Subcutaneous adipose tissue (tissue), 4 donors: ENCODE data around the gene RASEF. TPM values are rescaled to one million over a fixed set of nuclear protein-coding genes. Genes with fewer than 3 reads are reported as not detected.

Experiments used
- total RNA-seq, 4 donors: library from RNA; depleted of rRNA; stranded (reverse); fragments of >200 nt; gene quantifications; one replicate each; pipeline ENCODE4 v1.1.0, GENCODE V29; 2016
- TF ChIP-seq, protein P1 (sequence below): fragments of 450-650 bp; IDR thresholded peaks from one replicate; pipeline ENCODE4 v1.5.1; 2016; ENCODE audit warnings: low read depth, mild to moderate bottlenecking, control low read depth, antibody characterized with exemption, moderate library complexity

The RASEF gene
- total RNA-seq, 4 donors from 2014 or later: under 0.01 to 0.16 TPM; not detected in 2

- TF ChIP-seq, protein P1, sequence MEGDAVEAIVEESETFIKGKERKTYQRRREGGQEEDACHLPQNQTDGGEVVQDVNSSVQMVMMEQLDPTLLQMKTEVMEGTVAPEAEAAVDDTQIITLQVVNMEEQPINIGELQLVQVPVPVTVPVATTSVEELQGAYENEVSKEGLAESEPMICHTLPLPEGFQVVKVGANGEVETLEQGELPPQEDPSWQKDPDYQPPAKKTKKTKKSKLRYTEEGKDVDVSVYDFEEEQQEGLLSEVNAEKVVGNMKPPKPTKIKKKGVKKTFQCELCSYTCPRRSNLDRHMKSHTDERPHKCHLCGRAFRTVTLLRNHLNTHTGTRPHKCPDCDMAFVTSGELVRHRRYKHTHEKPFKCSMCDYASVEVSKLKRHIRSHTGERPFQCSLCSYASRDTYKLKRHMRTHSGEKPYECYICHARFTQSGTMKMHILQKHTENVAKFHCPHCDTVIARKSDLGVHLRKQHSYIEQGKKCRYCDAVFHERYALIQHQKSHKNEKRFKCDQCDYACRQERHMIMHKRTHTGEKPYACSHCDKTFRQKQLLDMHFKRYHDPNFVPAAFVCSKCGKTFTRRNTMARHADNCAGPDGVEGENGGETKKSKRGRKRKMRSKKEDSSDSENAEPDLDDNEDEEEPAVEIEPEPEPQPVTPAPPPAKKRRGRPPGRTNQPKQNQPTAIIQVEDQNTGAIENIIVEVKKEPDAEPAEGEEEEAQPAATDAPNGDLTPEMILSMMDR: no peak
Observed at GRCh38 chr9:83024506-83025125, 38.3 kb downstream of the RASEF start.

DNA sequence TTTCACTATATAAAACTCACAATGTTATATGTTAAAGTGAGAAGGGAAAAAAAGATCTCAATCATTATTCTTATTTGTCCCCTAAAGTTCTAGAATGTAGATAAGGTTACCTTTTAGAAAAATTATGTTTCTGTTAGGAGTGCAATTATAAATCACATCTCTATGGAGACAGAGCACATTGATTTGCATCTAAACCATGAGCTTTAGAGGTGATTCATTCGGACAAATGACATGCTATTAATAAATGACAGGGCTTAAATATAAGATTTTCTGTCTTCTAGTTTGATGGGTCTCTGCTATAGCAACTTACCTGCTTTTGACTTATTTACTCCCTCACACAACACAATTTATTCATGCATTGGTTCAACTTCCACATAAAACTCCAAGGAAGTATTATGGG is 39.8 kb downstream of the RASEF start:
- TF ChIP-seq, protein P1: no peak

- TF ChIP-seq, protein P1: no peak
Observed at GRCh38 chr9:83020864-83021263, 42.1 kb downstream of the RASEF start.

- TF ChIP-seq, protein P1: no peak
Observed at GRCh38 chr9:83020327-83020726, 42.6 kb downstream of the RASEF start.

DNA sequence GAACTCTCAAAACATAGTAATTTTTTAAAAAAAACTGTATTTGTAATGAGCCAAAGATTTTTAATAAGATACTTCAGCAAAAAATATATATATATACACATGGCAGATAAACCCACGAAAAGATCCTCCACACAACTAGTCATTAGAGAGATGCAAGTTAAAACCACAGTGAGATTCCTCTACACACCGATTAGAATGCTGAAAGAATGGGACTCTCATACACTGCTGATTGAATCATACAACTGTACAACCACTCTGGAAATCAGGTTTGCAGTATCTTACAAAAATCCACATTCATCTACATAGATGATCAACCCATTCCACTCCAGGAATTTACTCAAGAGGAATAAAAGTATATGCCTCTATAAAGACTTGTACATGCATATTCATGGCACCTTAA is 43.7 kb downstream of the RASEF start:
- TF ChIP-seq, protein P1: no peak

- TF ChIP-seq, protein P1: no peak
Observed at GRCh38 chr9:83015897-83016296, 47.0 kb downstream of the RASEF start.

- TF ChIP-seq, protein P1: no peak
Observed at GRCh38 chr9:83013867-83014605, 48.9 kb downstream of the RASEF start.
